Myocyte (in vitro differentiated cells): ENCODE data around the gene LCP1. TPM values are rescaled to one million over a fixed set of nuclear protein-coding genes. Genes with fewer than 3 reads are reported as not detected.

Experiments
- DNase-seq: peaks from one replicate; pipeline ENCODE4 v3.0.0-alpha.2; 2012; ENCODE audit warnings: low read depth
- total RNA-seq: library from RNA; depleted of rRNA; stranded (reverse); fragments of >200 nt; gene quantifications from 2 replicates; pipeline ENCODE4 v1.2.3, GENCODE V29; 2014

The LCP1 gene
- total RNA-seq, 1 donor from 2014 or later: not detected

DNA sequence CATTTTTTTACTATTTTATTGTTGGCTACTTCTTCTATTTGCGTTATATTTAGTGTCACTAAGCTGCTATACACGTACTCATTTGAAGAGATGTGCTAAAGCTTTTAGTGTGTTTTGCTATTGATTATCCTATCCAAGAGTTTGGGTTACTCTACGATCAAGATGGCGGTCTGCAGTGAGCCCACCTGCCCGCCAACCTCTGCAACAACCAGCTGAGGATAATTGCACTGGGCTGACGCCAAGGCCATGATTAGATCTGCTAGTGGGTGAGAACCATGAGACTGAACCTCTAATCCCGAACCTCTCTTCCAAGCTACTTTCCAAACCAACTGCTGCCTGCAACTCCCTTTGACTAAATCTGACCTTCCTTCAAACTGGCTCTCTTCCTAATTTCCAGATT is 78.9 kb downstream of the LCP1 start:
- no peak for DNase-seq

- no peak for DNase-seq
Measured at GRCh38 chr13:46102255-46102605, 79.7 kb downstream of the LCP1 start.

DNA sequence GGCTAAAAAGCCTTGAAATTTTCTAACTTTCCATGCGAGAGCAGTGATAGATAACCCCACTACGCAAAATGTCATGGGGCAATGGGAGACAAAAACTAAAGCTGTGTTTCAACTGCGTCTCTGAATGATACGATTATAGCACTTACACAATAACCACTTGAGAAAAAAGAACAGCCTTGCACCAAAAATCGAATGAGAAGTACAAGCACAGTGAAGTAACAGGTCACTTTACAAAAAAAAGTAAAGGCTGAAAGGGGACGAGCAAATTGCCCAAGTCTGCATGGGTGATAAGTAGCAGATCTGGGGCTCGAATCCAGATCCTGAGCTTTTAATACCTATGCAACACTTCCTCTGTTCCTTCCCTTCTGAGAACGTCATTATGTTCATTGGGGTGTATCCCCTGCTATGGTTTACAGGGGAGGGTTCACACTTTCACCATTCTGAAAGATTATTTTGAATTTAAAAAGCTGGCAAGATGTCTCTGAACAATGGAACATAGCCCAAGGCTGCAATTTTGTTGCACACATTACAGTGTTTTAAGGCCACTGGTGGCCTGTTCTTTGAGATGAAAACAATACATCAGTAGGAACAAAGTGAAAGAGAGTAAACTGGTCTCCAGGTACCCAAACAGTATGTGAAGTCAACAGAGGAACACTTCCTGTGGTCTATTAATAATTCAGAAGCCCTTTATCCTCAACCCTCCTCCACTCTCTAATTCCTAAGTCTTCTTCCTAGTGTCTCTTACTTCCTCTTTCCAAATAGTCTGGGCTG is 80.3 kb downstream of the LCP1 start:
- no peak for DNase-seq

- no peak for DNase-seq
Measured at GRCh38 chr13:46101002-46101401, 81.0 kb downstream of the LCP1 start.

- peak; percentile 39 for DNase-seq
Measured at GRCh38 chr13:46100191-46100815, 81.7 kb downstream of the LCP1 start.

DNA sequence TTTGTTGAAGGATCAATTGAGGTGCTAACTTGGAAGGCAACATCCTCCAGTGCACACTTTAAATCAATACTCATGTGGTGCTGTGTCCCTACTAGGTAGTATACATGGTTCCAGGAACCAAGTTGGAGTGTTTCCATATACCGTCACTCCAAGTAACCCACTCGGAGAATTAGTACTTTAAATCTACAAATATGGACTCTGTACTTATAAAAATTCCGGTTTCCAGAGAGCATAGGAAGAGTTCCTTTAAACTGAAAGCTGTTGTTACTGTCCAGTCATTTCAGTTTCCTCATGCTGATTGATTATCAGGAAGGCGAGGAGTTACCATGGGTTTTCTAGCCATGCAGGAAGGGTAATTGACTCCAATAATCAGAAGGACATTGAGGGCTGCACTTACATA is 84.3 kb downstream of the LCP1 start:
- no peak for DNase-seq

GRCh38 chr13:46097015-46097414 is 85.0 kb downstream of the LCP1 start:
- DNase-seq: peak; percentile 53

GRCh38 chr13:46094478-46094877 is 87.5 kb downstream of the LCP1 start:
- no peak for DNase-seq

DNA sequence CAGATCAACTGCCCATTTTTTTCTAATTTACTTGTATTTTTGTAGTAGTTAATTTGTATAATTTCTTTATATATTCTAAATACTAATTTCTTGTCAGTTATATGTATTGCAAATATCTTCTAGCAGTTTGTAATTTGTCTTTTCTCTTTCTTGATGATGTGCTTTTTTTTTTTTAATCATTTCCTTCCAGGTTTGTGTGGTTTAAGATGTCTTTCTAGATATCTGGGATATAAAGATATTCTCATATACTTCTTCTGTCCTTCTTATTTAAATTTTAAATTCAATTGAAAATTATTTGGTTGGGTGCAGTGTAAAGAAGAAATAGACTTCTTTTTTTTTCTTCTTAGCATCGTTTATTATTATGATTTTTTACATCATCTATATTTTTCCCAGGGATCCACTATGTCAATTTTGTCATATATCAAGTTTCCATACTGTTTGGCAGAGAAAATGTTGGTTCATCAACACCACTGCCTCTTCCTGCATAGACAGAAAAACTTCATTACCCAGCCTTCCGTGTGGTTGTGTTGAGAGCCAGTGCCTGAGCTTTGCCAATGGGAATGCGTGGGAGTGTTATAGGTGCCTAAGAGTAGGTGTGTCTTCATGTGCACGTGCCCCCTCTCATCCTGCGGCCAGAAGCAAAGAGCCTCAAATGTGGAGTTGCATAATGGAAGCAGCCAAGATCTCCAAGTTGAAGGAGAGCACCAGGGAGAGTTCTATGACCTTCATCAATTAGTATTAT is 93.0 kb downstream of the LCP1 start:
- no peak for DNase-seq

DNA sequence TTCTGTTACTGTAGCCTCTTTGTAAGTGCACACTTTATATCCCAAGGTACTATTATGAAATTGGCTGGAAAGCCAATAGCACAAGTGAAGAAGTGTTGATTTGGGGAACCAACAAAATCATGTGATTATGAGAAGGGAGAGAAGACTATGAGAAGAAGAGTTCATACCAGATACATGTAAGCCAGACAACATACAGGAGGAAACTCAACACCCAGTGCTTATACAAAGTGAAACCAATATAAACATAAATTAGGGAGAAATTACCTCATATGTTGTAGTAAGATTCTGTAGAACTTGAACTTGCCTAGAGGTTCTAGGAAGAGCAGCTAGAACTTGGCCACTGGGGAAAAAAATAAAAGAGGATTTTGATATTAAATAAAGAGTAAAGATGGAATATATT is 94.5 kb downstream of the LCP1 start:
- DNase-seq: no peak

DNA sequence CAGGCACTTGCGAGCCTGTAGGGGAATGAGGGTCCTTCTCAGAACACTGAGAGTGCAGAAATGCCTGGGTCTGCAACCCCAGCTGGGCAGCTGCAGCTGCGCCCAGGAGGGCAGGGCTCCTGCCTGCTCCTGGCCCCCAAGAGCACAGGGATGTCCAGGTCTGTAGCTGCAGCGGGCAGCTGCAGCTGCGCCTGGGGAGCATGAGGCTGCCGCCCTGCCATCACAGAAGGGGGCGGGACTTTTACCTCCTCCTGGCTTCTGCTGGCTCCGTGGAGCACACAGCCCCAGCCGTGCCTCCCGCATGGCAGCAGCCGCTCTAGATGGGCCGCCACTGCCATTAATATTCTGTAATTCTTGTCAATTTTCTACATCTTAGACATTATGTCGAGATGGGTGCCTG is 95.0 kb downstream of the LCP1 start:
- no peak for DNase-seq

- DNase-seq: no peak
Measured at GRCh38 chr13:46086421-46086922, 95.5 kb downstream of the LCP1 start.

DNA sequence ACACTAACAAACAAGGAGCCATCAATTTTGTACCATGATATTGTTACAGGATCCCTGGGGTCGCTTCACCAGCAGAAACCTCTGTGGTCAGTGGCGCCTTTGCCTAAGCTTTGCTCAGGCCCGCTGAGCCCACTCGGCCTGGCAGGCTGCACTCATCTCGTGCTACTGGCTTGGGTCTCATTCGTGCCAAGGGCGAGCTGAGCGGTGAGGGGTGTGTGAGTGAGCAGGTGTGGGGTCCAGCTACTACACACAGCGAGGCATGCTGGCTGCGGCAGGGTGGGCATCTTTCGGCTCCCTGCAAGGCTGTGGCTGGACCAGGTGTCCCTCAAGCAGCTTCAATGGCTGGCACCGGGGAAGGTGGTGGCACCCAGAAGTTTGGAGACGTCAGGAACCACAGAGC is 96.2 kb downstream of the LCP1 start:
- DNase-seq: no peak

- DNase-seq: no peak
Measured at GRCh38 chr13:46082324-46082723, 99.7 kb downstream of the LCP1 start.

DNA sequence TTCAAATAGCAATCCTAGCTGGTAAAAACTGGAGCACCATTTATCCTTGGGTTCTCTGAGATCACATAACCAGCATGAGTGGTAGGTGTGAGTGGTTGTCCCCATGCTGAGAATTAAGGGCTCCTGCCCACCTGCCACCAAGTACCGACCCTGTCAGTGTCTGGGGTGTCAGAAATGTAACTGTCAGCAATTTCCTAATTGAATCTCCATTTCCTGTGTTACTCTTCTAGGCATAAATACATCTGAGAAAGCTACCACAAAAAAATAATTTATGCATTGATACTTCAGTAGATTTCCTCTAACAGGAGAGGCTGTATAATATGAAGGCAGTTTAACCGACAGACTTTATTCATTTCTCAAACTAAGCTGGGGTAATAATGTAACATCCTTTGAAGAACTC is 102.2 kb downstream of the LCP1 start:
- no peak for DNase-seq

GRCh38 chr13:46077265-46077664 is 104.7 kb downstream of the LCP1 start:
- DNase-seq: no peak

GRCh38 chr13:46076827-46077226 is 105.2 kb downstream of the LCP1 start:
- no peak for DNase-seq

Other genes with a start within 250 kb of the LCP1 start
- 13.1 and 15.2 TPM in 2 replicates for gene ZC3H13, start 129.4 kb downstream of the LCP1 start, total RNA-seq
- gene CPB2, start 77.1 kb downstream of the LCP1 start, total RNA-seq: not detected in 2 replicates
- gene LRRC63, start 29.8 kb upstream of the LCP1 start, total RNA-seq: not detected in 2 replicates
- gene RUBCNL, start 205.1 kb upstream of the LCP1 start, total RNA-seq: 0.26 and 1.9 TPM in 2 replicates